DLD1 (cell line): ENCODE data around the gene PARD3B.

ENCODE experiments used
- in situ Hi-C: cut with HindIII; loops from 2 replicates; pipeline ENCODE4 v1.10.0; 2017; ENCODE audit warnings: low sequenced_read_pairs

The PARD3B gene

GRCh38 chr2:204581946-204582345 is 36.7 kb downstream of the PARD3B start:
- in situ Hi-C loops = no loop called here

- in situ Hi-C loops = no loop called here
Observed at GRCh38 chr2:204583773-204584172, 38.5 kb downstream of the PARD3B start.

GRCh38 chr2:204585930-204586329 is 40.7 kb downstream of the PARD3B start:
- in situ Hi-C loops = no loop called here

- in situ Hi-C loops = no loop called here
Observed at GRCh38 chr2:204586444-204587180, 41.3 kb downstream of the PARD3B start.

GRCh38 chr2:204590063-204590462 is 44.8 kb downstream of the PARD3B start:
- in situ Hi-C loops = no loop called here

- in situ Hi-C loops = no loop called here
Observed at GRCh38 chr2:204591225-204591624, 46.0 kb downstream of the PARD3B start.

- in situ Hi-C loops = no loop called here
Observed at GRCh38 chr2:204604061-204604460, 58.8 kb downstream of the PARD3B start.

GRCh38 chr2:204608237-204608939 is 63.1 kb downstream of the PARD3B start:
- in situ Hi-C loops = no loop called here

- in situ Hi-C loops = no loop called here
Observed at GRCh38 chr2:204611017-204611631, 65.8 kb downstream of the PARD3B start.

- in situ Hi-C loops = no loop called here
Observed at GRCh38 chr2:204611764-204612163, 66.5 kb downstream of the PARD3B start.

- in situ Hi-C loops = no loop called here
Observed at GRCh38 chr2:204613635-204614034, 68.4 kb downstream of the PARD3B start.

GRCh38 chr2:204615456-204615855 is 70.2 kb downstream of the PARD3B start:
- in situ Hi-C loops = no loop called here

GRCh38 chr2:204625135-204625534 is 79.9 kb downstream of the PARD3B start:
- in situ Hi-C loops = no loop called here

- in situ Hi-C loops = no loop called here
Observed at GRCh38 chr2:204628926-204629712, 83.8 kb downstream of the PARD3B start.

GRCh38 chr2:204632410-204632809 is 87.1 kb downstream of the PARD3B start:
- in situ Hi-C loops = no loop called here

- in situ Hi-C loops = no loop called here
Observed at GRCh38 chr2:204634564-204634963, 89.3 kb downstream of the PARD3B start.

- in situ Hi-C loops = no loop called here
Observed at GRCh38 chr2:204635478-204635877, 90.2 kb downstream of the PARD3B start.

GRCh38 chr2:204638471-204639194 is 93.4 kb downstream of the PARD3B start:
- in situ Hi-C loops = no loop called here

GRCh38 chr2:204643326-204643725 is 98.1 kb downstream of the PARD3B start:
- in situ Hi-C loops = no loop called here

- in situ Hi-C loops = no loop called here
Observed at GRCh38 chr2:204645018-204645773, 99.9 kb downstream of the PARD3B start.
